GM18499 (cell line): ENCODE measurements around the gene ARMH3.

Source experiments
- ATAC-seq: cut with Tn5 transposase; IDR thresholded peaks from one replicate; pipeline ENCODE4 v1.9.1; 2021; ENCODE audit warnings: moderate number of reproducible peaks; ENCODE audit not compliant: insufficient read depth, unreplicated experiment

Gene ARMH3

GRCh38 chr10:101838416-101838970, 217.5 kb downstream of the ARMH3 start:
- no peak for ATAC-seq

- ATAC-seq: no peak
Measured at GRCh38 chr10:101837748-101838147, 218.2 kb downstream of the ARMH3 start.

- no peak for ATAC-seq
Measured at GRCh38 chr10:101835362-101835761, 220.6 kb downstream of the ARMH3 start.

- no peak for ATAC-seq
Measured at GRCh38 chr10:101834341-101834740, 221.6 kb downstream of the ARMH3 start.

GRCh38 chr10:101833466-101833865, 222.5 kb downstream of the ARMH3 start:
- no peak for ATAC-seq

- no peak for ATAC-seq
Measured at GRCh38 chr10:101832325-101832771, 223.6 kb downstream of the ARMH3 start.

GRCh38 chr10:101831169-101831811, 224.7 kb downstream of the ARMH3 start:
- ATAC-seq: no peak

- peak; percentile 37 for ATAC-seq
Measured at GRCh38 chr10:101830322-101831168, 225.4 kb downstream of the ARMH3 start.

GRCh38 chr10:101829561-101830315, 226.2 kb downstream of the ARMH3 start:
- no peak for ATAC-seq

GRCh38 chr10:101828766-101829551, 227.0 kb downstream of the ARMH3 start:
- ATAC-seq: no peak

- ATAC-seq: no peak
Measured at GRCh38 chr10:101827919-101828600, 227.9 kb downstream of the ARMH3 start.

GRCh38 chr10:101826852-101827434, 229.0 kb downstream of the ARMH3 start:
- no peak for ATAC-seq

- ATAC-seq: no peak
Measured at GRCh38 chr10:101824736-101825135, 231.2 kb downstream of the ARMH3 start.

GRCh38 chr10:101818872-101819633, 236.9 kb downstream of the ARMH3 start:
- no peak for ATAC-seq

- peak; percentile 86 for ATAC-seq
Measured at GRCh38 chr10:101818119-101818871, 237.7 kb downstream of the ARMH3 start, which contains the start of gene OGA. TSS of gene OGA (minus strand) at chr10:101818444. CDS start at chr10:101818022, 422 bp downstream.

GRCh38 chr10:101817337-101818118, 238.4 kb downstream of the ARMH3 start:
- ATAC-seq: no peak

GRCh38 chr10:101816913-101817336, 239.0 kb downstream of the ARMH3 start:
- no peak for ATAC-seq
